GM06990 (cell line): ENCODE results near the gene DPRX.

Experiments used
- DNase-seq: peaks from one replicate; pipeline ENCODE4 v3.0.0-alpha.2; 2011; ENCODE audit not compliant: insufficient read length; ENCODE audit errors: extremely low read depth
- H3K27me3 ChIP-seq: replicated peaks from 2 replicates; pipeline ENCODE4 v1.6.0; 2011; ENCODE audit warnings: low read length; ENCODE audit not compliant: control insufficient read depth, insufficient read depth
- H3K36me3 ChIP-seq: 2 replicates; pipeline ENCODE4 v1.5.1; 2011; ENCODE audit warnings: low read length; ENCODE audit not compliant: control insufficient read depth, insufficient read depth
- H3K4me3 ChIP-seq: replicated peaks from 2 replicates; pipeline ENCODE4 v1.5.1; 2011; ENCODE audit warnings: low read depth, mild to moderate bottlenecking, control low read depth, low read length
- TF ChIP-seq, protein P1 (sequence below): IDR thresholded peaks from 2 replicates; pipeline ENCODE4 v1.5.1; 2011; ENCODE audit warnings: low read length, control low read depth, mild to moderate bottlenecking, inconsistent platforms; ENCODE audit not compliant: insufficient read depth, poor library complexity, severe bottlenecking

DPRX gene

DNA sequence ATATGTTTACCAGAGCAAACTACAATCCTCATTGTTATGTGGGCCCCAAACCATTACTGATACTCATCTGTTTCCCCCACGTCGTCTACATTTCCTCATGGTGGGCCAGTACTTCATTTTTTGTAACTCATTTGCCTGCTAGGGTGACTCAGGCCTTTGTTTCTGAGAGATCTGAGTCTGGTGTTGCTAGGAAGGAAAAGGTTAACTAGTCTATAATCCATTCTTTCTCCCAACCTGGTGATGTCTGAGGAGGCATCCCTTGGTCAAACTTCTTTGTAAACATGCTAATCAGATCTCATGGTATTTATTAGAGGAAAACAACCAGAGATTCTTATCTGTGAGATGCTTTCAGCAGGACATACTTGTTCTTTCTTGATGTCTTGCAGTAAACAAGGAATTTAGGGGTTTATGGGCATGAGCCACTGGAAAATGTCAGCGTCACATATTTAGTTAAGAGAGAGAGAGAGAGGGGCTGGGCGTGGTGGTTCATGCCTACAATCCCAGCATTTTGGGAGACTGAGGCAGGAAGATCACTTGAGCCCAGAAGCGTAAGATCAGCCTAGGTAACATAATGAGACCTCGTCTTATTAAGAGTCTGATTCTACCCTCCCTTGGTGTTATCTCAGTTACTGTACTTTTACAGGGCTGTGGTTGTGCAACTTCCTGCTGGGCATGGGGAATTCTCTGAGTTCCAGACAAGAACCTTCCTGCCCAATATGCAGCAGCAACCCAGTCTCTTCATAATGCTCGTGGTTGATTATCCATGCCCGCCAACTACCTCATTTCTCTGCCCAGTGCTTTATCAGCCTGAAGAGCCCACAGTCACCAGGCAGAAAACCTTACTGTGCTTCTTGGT is 9.7 kb upstream of the DPRX start:
- no peaks in the 10 kb centered on the region for H3K27me3 ChIP-seq
- no peaks in the 10 kb centered on the region for H3K36me3 ChIP-seq
- no peak overlapping the region for H3K4me3 ChIP-seq
- TF ChIP-seq, protein P1, sequence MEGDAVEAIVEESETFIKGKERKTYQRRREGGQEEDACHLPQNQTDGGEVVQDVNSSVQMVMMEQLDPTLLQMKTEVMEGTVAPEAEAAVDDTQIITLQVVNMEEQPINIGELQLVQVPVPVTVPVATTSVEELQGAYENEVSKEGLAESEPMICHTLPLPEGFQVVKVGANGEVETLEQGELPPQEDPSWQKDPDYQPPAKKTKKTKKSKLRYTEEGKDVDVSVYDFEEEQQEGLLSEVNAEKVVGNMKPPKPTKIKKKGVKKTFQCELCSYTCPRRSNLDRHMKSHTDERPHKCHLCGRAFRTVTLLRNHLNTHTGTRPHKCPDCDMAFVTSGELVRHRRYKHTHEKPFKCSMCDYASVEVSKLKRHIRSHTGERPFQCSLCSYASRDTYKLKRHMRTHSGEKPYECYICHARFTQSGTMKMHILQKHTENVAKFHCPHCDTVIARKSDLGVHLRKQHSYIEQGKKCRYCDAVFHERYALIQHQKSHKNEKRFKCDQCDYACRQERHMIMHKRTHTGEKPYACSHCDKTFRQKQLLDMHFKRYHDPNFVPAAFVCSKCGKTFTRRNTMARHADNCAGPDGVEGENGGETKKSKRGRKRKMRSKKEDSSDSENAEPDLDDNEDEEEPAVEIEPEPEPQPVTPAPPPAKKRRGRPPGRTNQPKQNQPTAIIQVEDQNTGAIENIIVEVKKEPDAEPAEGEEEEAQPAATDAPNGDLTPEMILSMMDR, result no peak
- DNase-seq, result no peak

- H3K27me3 ChIP-seq, result no peaks in the 10 kb centered on the region
- TF ChIP-seq, protein P1, result no peak
- H3K4me3 ChIP-seq, result no peak overlapping the region
- no peaks in the 10 kb centered on the region for H3K36me3 ChIP-seq
- no peak for DNase-seq
Measured at GRCh38 chr19:53624771-53625545, 6.8 kb upstream of the DPRX start.

DNA sequence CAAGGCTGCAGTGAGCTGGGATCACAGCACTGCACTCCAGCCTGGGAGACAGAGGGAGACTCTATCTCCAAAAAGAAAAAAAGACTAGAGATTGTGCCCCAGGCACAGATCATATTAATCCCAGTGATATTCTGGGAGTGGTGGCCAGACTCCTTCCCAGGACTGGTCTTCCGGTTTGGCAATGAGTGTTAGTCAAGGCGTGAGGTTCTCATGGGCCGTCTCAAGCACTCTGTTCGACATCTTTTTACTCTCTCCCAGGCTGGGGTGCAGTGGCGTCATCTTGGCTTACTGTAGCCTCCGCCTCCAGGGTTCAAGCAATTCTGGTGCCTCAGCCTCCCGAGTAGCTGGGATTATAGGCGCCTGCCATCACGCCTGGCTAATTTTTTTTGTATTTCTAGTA is 5.3 kb upstream of the DPRX start:
- TF ChIP-seq, protein P1, result no peak
- H3K27me3 ChIP-seq, result no peaks in the 10 kb centered on the region

DNA sequence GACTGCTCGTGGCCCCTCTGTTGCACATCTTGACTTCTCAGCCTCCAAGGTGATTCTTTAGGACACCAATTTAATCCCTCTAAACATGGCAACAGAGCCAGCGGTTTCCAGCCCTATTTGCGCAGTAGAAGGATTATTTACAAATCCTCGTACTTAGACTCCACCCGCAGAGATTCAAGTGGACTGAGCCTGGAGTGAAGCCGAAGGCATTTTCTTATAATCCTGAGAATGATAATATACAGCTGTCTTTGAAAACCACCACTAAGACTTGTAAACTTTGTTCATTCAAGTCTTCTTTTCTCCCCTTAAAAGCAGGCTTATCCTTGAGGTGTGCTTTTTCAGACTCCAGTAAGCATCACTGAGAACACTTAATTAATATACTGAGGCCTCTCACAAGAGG is 4.8 kb upstream of the DPRX start:
- TF ChIP-seq, protein P1, result no peak

More for the DNA sequence above, 5.3 kb upstream of the DPRX start:
- DNase-seq, result no peak
- Histone ChIP-seq H3K4me3 (no peak overlapping the region), H3K36me3 (no peaks in the 10 kb centered on the region)

DNA sequence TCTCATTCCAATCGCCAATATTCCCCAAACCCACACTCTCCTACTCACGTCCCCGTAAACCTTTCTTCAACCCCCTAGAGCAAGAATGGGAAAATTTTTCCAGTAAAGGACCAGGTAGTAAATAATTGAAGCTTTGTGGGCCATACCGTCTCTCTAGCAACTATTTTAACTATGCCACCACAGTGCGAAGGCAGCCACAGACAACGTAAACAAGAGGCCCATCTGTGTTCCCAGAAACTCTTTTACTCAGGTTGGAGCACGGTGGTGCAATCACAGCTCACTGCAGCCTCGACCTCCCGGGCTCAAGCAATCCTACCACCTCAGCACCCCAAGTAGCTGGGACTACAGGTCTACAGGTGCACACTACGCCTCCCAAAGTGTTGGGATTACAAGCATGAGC is 3.0 kb downstream of the DPRX start:
- Histone ChIP-seq H3K36me3 (no peaks in the 10 kb centered on the region), H3K27me3 (no peaks in the 10 kb centered on the region), H3K4me3 (no peak overlapping the region)
- DNase-seq, result no peak
- TF ChIP-seq, protein P1, result no peak

More for the DNA sequence above, 4.8 kb upstream of the DPRX start:
- Histone ChIP-seq H3K4me3 (no peak overlapping the region), H3K36me3 (no peaks in the 10 kb centered on the region), H3K27me3 (no peaks in the 10 kb centered on the region)
- DNase-seq, result no peak
